WTC11 (cell line): ENCODE measurements around the gene RAB3IP.

Experiments
- CBFB ChIP-seq: sonication (generic); formaldehyde crosslinking; IDR thresholded peaks from 2 replicates; pipeline ENCODE4 v1.8.1; 2022; ENCODE audit warnings: mild to moderate bottlenecking, low read depth, missing genetic modification reagents
- CTCF ChIP-seq: fragments of 200-600 bp; IDR thresholded peaks from 2 replicates; pipeline ENCODE4 v1.8.0; 2022; ENCODE audit warnings: antibody characterized with exemption
- E2F4 ChIP-seq: sonication (generic); formaldehyde crosslinking; IDR thresholded peaks from 2 replicates; pipeline ENCODE4 v1.8.1; 2022; ENCODE audit warnings: low read depth, mild to moderate bottlenecking, moderate library complexity, missing genetic modification reagents, borderline replicate concordance
- ELF4 ChIP-seq: sonication (generic); formaldehyde crosslinking; IDR thresholded peaks from 2 replicates; pipeline ENCODE4 v1.8.1; 2022; ENCODE audit warnings: low read depth, mild to moderate bottlenecking, moderate library complexity, missing genetic modification reagents
- NR2C2 ChIP-seq: sonication (generic); formaldehyde crosslinking; IDR thresholded peaks from 2 replicates; pipeline ENCODE4 v1.8.0; 2022; ENCODE audit warnings: mild to moderate bottlenecking, missing genetic modification reagents
- PRDM15 ChIP-seq: sonication (generic); formaldehyde crosslinking; IDR thresholded peaks from 2 replicates; pipeline ENCODE4 v1.8.0; 2022; ENCODE audit warnings: missing genetic modification reagents
- USF2 ChIP-seq: sonication (generic); formaldehyde crosslinking; IDR thresholded peaks from 2 replicates; pipeline ENCODE4 v1.8.1; 2023; ENCODE audit warnings: mild to moderate bottlenecking, missing genetic modification reagents, moderate library complexity

- TF ChIP-seq CTCF (no peak), USF2 (CRISPR knock-in tag) (no peak), NR2C2 (CRISPR knock-in tag) (no peak), ELF4 (no peak), E2F4 (CRISPR knock-in tag) (no peak), CBFB (CRISPR knock-in tag) (no peak), PRDM15 (CRISPR knock-in tag) (no peak)
These were observed 44.5 kb upstream of the RAB3IP start for GRCh38 chr12:69694123-69694522.
